Measurements from ENCODE around the gene IL17REL. TPM values are rescaled to one million over a fixed set of nuclear protein-coding genes. Genes with fewer than 3 reads are reported as not detected.

The IL17REL gene
- total RNA-seq, 2 donors from 2014 or later = 0.15 TPM; not detected in 1

DNA sequence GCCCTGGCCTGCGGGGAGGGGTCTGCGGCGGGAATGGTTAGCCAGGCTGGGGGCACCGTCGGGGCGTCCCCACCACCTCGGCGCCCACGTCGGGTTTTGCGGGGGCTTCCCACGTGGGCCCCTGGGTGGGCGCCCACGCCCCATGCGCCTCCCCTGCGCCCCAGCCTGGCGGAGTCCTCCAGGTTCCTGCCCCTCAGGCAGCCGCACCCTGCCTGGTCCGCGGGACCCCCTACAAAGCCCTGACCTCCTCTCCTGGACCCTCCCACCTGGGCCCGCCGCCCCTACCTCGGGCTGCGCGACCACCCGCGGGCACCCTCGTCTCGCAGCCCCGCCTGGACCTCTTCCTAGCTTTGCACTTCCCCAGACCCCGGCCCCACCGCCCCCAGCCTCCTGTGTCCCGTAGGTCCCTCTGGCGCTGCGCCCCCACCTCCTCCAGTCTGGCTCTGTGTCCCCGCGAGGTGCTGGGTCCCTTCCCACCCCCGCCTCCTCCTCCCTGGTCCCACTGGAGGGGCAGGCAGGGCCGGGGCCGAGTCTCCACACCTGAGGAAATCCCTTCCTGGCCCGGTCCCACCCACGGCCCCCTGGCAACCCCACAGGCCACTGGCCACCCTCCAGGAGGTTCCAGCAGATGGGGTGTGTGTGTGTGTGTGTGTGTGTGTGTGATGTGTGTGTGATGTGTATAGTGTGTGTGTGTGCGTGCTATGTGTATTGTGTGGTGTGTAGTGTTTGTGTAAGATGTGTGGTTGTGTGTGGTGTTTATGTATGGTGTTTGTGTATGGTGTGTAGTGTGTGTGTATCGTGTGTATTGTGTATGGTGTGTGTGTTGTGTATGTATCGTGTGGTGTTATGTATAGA, 40.2 kb downstream of the IL17REL start:
- Mint-ChIP-seq H3K27me3 (ENCODE audit: insufficient read depth) (peaks cover 8% of the 10 kb centered on the region), H3K9me3 (no peaks in the 10 kb centered on the region), H3K4me3 (no peak overlapping the region), H3K36me3 (ENCODE audit: low read depth) (no peaks in the 10 kb centered on the region), H3K27ac (no peak overlapping the region), H3K4me1 (peaks cover 4% of the 10 kb centered on the region)
- Histone ChIP-seq H3K27me3 (ENCODE audit: control insufficient read depth, insufficient read depth, low read length, poor library complexity, severe bottlenecking) (peaks cover 35% of the 10 kb centered on the region), H3K4me1 (ENCODE audit: control insufficient read depth, insufficient read depth, low read length) (no peaks in the 10 kb centered on the region), H3K9me3 (ENCODE audit: control insufficient read depth, low read length) (no peaks in the 10 kb centered on the region), H3K9ac (ENCODE audit: extremely low read depth, low read length, poor library complexity, severe bottlenecking) (no peak overlapping the region), H3K36me3 (ENCODE audit: control insufficient read depth, insufficient read depth, low read length) (no peaks in the 10 kb centered on the region), H3K4me3 (ENCODE audit: low read length) (no peak overlapping the region), H3K27ac (ENCODE audit: low read depth, low read length) (no peak overlapping the region)
- peak; percentile 49 for DNase-seq
- 70 to 83% methylated on average over 5 to 43 of the region's 45 CpGs for WGBS, 2 experiments (ENCODE audit: insufficient coverage in 1 of 2, insufficient read length in 1 of 2)
- TF ChIP-seq, protein P1, sequence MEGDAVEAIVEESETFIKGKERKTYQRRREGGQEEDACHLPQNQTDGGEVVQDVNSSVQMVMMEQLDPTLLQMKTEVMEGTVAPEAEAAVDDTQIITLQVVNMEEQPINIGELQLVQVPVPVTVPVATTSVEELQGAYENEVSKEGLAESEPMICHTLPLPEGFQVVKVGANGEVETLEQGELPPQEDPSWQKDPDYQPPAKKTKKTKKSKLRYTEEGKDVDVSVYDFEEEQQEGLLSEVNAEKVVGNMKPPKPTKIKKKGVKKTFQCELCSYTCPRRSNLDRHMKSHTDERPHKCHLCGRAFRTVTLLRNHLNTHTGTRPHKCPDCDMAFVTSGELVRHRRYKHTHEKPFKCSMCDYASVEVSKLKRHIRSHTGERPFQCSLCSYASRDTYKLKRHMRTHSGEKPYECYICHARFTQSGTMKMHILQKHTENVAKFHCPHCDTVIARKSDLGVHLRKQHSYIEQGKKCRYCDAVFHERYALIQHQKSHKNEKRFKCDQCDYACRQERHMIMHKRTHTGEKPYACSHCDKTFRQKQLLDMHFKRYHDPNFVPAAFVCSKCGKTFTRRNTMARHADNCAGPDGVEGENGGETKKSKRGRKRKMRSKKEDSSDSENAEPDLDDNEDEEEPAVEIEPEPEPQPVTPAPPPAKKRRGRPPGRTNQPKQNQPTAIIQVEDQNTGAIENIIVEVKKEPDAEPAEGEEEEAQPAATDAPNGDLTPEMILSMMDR (conservative IDR thresholded peaks at IDR 0.05) = no peak

DNA sequence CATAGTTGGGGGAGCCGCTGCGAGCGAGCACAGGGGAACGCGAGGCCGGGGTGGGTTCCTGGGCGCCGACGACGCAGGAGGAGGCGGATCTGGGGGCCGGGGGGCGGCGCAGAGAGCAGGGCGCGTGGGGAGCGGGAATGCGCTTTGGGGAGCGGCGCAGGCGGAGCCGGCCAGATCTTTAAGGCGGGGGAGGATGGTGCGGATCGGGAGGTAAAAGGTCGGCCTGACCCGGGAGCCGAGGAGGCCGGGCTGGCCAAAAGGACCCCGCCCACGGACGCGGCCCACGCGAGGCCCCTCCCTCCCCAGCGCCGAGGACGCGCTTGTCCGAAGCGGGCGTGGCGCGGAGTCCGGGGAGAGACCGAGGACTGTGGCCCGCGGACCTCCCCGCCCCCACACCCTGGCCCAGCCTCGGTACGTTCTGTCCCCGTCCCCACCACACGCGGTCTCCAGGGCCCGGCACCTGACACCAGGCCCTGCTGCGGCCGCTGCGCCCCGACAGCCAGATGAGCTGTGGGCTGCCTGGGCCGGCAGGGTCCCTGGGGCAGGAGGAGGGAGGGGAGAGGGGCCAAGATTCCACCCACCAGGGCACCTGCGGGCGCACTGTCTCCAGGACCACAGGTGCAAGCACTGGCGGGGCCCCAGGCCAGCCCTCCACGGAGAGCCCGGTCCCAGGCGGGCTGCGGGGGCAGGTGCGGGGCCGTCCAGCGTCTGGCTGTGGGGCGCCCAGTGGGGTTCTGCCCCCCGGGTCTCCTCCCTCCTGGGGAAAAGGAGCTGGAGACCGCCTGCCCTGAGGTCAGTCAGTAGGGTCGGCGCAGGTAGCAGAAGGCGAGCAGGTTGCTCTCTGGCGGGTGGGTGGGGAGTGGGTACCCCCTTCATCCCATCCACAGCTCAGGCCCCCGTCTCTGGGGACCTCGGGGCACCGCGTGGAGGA, 41.1 kb downstream of the IL17REL start:
- H3K9me3 Mint-ChIP-seq = no peaks in the 10 kb centered on the region
- 20 to 24% methylated on average over 5 to 81 of the region's 81 CpGs for WGBS, 2 experiments (ENCODE audit: insufficient coverage in 1 of 2, insufficient read length in 1 of 2)
- H3K4me1 Mint-ChIP-seq = peaks cover 4% of the 10 kb centered on the region
- Histone ChIP-seq H3K27ac (ENCODE audit: low read depth, low read length) (no peak overlapping the region), H3K36me3 (ENCODE audit: control insufficient read depth, insufficient read depth, low read length) (no peaks in the 10 kb centered on the region), H3K9ac (ENCODE audit: extremely low read depth, low read length, poor library complexity, severe bottlenecking) (no peak overlapping the region), H3K4me3 (ENCODE audit: low read length) (no peak overlapping the region), H3K27me3 (ENCODE audit: control insufficient read depth, insufficient read depth, low read length, poor library complexity, severe bottlenecking) (peaks cover 35% of the 10 kb centered on the region), H3K9me3 (ENCODE audit: control insufficient read depth, low read length) (no peaks in the 10 kb centered on the region), H3K4me1 (ENCODE audit: control insufficient read depth, insufficient read depth, low read length) (no peaks in the 10 kb centered on the region)
- H3K27me3 Mint-ChIP-seq (ENCODE audit: insufficient read depth) = peaks cover 8% of the 10 kb centered on the region
- no peaks in the 10 kb centered on the region for H3K36me3 Mint-ChIP-seq (ENCODE audit: low read depth)
- DNase-seq = peak; percentile 77
- H3K27ac Mint-ChIP-seq = no peak overlapping the region
- peak overlapping the region; percentile 48 for H3K4me3 Mint-ChIP-seq
- TF ChIP-seq, protein P1 (conservative IDR thresholded peaks at IDR 0.05) = no peak

DNA sequence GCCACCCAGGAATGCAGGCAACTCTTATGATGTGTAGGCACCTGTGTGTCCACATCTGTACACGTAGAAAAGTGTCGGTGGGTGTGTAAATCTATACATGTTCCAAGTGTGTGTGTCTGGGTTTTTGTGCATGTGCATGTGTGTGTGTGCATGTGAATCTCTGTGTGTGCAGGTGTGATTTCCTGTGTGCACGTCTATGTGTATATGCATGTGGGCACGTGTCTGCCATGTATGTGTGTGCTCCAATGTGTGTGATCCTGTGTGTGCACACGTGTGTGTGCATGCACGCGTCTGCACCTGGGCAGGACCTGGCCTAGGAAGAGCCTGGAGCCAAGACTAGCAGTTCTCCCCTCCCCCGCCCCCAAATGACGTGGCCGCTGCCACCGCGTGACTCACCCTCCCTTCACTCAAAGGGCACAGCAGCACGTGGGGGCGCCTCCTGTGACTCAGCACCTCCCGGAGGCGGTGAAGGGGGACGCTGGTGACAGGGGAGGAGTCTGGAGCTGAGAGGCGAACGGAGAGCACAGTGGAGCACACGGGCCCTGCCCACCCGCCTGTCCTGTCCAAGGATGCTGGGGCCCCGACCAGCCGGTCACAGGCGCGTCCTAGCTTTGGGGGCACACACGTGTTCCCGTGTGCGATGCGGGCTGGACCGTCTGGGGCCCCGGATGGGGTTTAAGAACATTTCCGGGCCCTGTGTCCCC, 41.9 kb downstream of the IL17REL start:
- Histone ChIP-seq H3K27me3 (ENCODE audit: control insufficient read depth, insufficient read depth, low read length, poor library complexity, severe bottlenecking) (peaks cover 35% of the 10 kb centered on the region), H3K36me3 (ENCODE audit: control insufficient read depth, insufficient read depth, low read length) (no peaks in the 10 kb centered on the region), H3K9ac (ENCODE audit: extremely low read depth, low read length, poor library complexity, severe bottlenecking) (no peak overlapping the region), H3K4me3 (ENCODE audit: low read length) (no peak overlapping the region), H3K9me3 (ENCODE audit: control insufficient read depth, low read length) (no peaks in the 10 kb centered on the region), H3K27ac (ENCODE audit: low read depth, low read length) (no peak overlapping the region), H3K4me1 (ENCODE audit: control insufficient read depth, insufficient read depth, low read length) (no peaks in the 10 kb centered on the region)
- 35 to 68% methylated on average over 5 to 32 of the region's 32 CpGs for WGBS, 2 experiments (ENCODE audit: insufficient coverage in 1 of 2, insufficient read length in 1 of 2)
- Mint-ChIP-seq H3K4me1 (peaks cover 4% of the 10 kb centered on the region), H3K27me3 (ENCODE audit: insufficient read depth) (peaks cover 8% of the 10 kb centered on the region), H3K36me3 (ENCODE audit: low read depth) (no peaks in the 10 kb centered on the region), H3K9me3 (no peaks in the 10 kb centered on the region), H3K27ac (peak overlapping the region; percentile 59), H3K4me3 (peak overlapping the region; percentile 48)
- TF ChIP-seq, protein P1 (conservative IDR thresholded peaks at IDR 0.05) = no peak
- DNase-seq = peak; percentile 94
